Mucosa of stomach (tissue), 1 donor: Measurements from ENCODE around the gene JARID2.

Experiments
- H3K27me3 ChIP-seq: one replicate; pipeline ENCODE4 v1.7.0; 2013; ENCODE audit warnings: mild to moderate bottlenecking, low read length; ENCODE audit not compliant: control insufficient read depth, insufficient read depth
- H3K36me3 ChIP-seq: one replicate; pipeline ENCODE4 v1.7.0; 2013; ENCODE audit warnings: low read length; ENCODE audit not compliant: control insufficient read depth, insufficient read depth
- H3K4me1 ChIP-seq: one replicate; pipeline ENCODE4 v1.7.0; 2013; ENCODE audit warnings: mild to moderate bottlenecking, low read length; ENCODE audit not compliant: control insufficient read depth, insufficient read depth
- H3K4me3 ChIP-seq: one replicate; pipeline ENCODE4 v1.7.0; 2013; ENCODE audit warnings: low read length
- H3K9ac ChIP-seq: one replicate; pipeline ENCODE4 v1.7.0; 2013; ENCODE audit warnings: mild to moderate bottlenecking, low read length, moderate library complexity
- H3K9me3 ChIP-seq: one replicate; pipeline ENCODE4 v1.7.0; 2013; ENCODE audit warnings: mild to moderate bottlenecking, low read length, moderate library complexity; ENCODE audit not compliant: control insufficient read depth
- donor health status: Pancreatic carcinoma.

JARID2 gene

GRCh38 chr6:15372932-15373331 lies 127.1 kb downstream of the JARID2 start:
- no peak overlapping the region for H3K4me3 ChIP-seq
- H3K36me3 ChIP-seq, result no peaks in the 10 kb centered on the region
- H3K9me3 ChIP-seq, result no peaks in the 10 kb centered on the region
- no peaks in the 10 kb centered on the region for H3K27me3 ChIP-seq
- peaks cover 12% of the 10 kb centered on the region for H3K4me1 ChIP-seq
- H3K9ac ChIP-seq, result no peak overlapping the region

- Histone ChIP-seq H3K27me3 (no peaks in the 10 kb centered on the region), H3K9ac (no peak overlapping the region), H3K4me3 (no peak overlapping the region), H3K4me1 (peaks cover 15% of the 10 kb centered on the region), H3K36me3 (no peaks in the 10 kb centered on the region), H3K9me3 (no peaks in the 10 kb centered on the region)
Measured at GRCh38 chr6:15374119-15374518, 128.2 kb downstream of the JARID2 start.

DNA sequence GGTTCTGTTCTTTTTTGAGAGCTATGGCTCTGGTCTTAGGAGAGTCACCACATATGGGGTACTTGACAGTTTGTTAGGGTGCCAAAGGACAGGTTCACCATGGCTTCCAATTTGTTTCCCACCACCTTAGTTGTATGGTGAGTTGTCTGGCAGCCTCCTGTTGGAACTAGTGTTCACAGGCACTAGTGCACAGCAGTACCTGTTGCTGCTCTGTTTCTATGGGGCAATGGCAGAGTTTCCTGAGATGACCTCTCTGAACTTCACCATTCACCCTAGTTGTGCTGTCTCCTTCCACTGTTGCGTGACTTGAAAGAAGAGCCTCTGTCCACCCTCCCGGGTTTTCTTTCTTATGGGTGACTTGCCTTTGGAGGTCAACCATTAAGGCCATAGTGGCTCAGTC lies 129.1 kb downstream of the JARID2 start:
- Histone ChIP-seq H3K9ac (no peak overlapping the region), H3K36me3 (no peaks in the 10 kb centered on the region), H3K9me3 (no peaks in the 10 kb centered on the region), H3K4me1 (peaks cover 18% of the 10 kb centered on the region), H3K4me3 (no peak overlapping the region), H3K27me3 (no peaks in the 10 kb centered on the region)

DNA sequence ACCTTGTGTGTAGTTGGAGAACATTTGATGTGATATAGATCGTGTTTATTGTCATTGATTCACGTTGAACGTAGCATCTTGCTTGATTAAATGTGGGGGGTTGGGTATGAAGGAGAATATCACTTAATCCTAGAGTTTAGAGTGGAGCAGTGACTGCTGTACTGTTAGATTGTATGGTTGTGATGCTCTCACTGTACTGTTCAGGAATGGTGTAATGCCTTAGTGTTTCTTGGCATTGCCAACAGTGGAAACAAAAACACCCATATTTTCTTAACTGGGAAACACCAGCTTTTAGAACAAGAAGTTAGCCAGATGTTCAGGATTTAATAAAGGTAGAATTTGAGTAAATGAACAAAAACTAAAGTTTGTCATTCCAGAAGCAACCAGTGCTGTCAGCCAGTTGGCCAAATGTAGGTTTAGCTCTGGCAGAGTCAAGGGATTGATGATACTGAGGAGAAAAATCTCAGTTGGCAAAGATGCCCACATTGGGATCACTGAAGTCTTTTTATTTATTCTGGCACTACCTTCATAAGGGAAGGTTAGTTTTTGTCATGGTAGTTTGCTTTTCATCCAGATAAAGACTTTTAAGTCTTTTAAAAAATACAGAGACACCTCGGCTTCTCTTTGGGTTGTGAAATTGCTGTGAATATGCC lies 129.9 kb downstream of the JARID2 start:
- Histone ChIP-seq H3K9ac (no peak overlapping the region), H3K9me3 (no peaks in the 10 kb centered on the region), H3K4me3 (no peak overlapping the region), H3K4me1 (peaks cover 18% of the 10 kb centered on the region), H3K36me3 (no peaks in the 10 kb centered on the region), H3K27me3 (no peaks in the 10 kb centered on the region)

GRCh38 chr6:15376900-15377487 lies 131.1 kb downstream of the JARID2 start:
- no peak overlapping the region for H3K4me3 ChIP-seq
- H3K36me3 ChIP-seq, result no peaks in the 10 kb centered on the region
- no peak overlapping the region for H3K9ac ChIP-seq
- peaks cover 18% of the 10 kb centered on the region for H3K4me1 ChIP-seq
- H3K9me3 ChIP-seq, result no peaks in the 10 kb centered on the region
- no peaks in the 10 kb centered on the region for H3K27me3 ChIP-seq

- Histone ChIP-seq H3K4me1 (peaks cover 17% of the 10 kb centered on the region), H3K9ac (no peak overlapping the region), H3K36me3 (no peaks in the 10 kb centered on the region), H3K4me3 (no peak overlapping the region), H3K9me3 (no peaks in the 10 kb centered on the region), H3K27me3 (no peaks in the 10 kb centered on the region)
Measured at GRCh38 chr6:15378272-15378671, 132.4 kb downstream of the JARID2 start.

DNA sequence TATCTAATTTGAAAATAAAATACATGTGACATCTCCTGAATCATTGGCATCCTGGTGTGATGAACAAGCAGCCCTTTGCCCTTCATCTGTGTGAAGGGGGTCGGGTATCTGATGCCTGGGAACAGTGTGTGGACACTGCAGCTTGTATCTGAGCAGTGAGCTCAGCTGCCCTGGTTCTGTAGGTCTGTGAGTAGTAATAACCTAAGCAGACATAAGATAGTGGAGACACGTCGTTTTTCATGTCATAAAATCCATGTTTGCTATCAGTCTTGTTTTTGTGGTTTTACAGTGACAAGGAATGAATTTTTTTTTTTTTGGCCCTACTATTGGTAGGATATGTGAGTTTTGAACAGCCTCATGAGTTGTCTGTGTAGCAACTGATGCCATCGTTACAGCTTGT lies 133.0 kb downstream of the JARID2 start:
- no peak overlapping the region for H3K9ac ChIP-seq
- peaks cover 15% of the 10 kb centered on the region for H3K4me1 ChIP-seq
- no peaks in the 10 kb centered on the region for H3K27me3 ChIP-seq
- H3K4me3 ChIP-seq, result no peak overlapping the region
- H3K36me3 ChIP-seq, result no peaks in the 10 kb centered on the region
- H3K9me3 ChIP-seq, result no peaks in the 10 kb centered on the region

- Histone ChIP-seq H3K4me3 (no peak overlapping the region), H3K27me3 (no peaks in the 10 kb centered on the region), H3K9me3 (no peaks in the 10 kb centered on the region), H3K36me3 (no peaks in the 10 kb centered on the region), H3K9ac (no peak overlapping the region), H3K4me1 (peaks cover 20% of the 10 kb centered on the region)
Measured at GRCh38 chr6:15380351-15380750, 134.5 kb downstream of the JARID2 start.

GRCh38 chr6:15382089-15382488 lies 136.2 kb downstream of the JARID2 start:
- H3K4me1 ChIP-seq, result peaks cover 31% of the 10 kb centered on the region
- H3K27me3 ChIP-seq, result no peaks in the 10 kb centered on the region
- no peak overlapping the region for H3K4me3 ChIP-seq
- no peaks in the 10 kb centered on the region for H3K9me3 ChIP-seq
- H3K9ac ChIP-seq, result no peak overlapping the region
- no peaks in the 10 kb centered on the region for H3K36me3 ChIP-seq

- Histone ChIP-seq H3K36me3 (no peaks in the 10 kb centered on the region), H3K4me1 (peaks cover 28% of the 10 kb centered on the region), H3K9ac (no peak overlapping the region), H3K27me3 (no peaks in the 10 kb centered on the region), H3K4me3 (no peak overlapping the region), H3K9me3 (no peaks in the 10 kb centered on the region)
Measured at GRCh38 chr6:15382712-15383111, 136.8 kb downstream of the JARID2 start.

DNA sequence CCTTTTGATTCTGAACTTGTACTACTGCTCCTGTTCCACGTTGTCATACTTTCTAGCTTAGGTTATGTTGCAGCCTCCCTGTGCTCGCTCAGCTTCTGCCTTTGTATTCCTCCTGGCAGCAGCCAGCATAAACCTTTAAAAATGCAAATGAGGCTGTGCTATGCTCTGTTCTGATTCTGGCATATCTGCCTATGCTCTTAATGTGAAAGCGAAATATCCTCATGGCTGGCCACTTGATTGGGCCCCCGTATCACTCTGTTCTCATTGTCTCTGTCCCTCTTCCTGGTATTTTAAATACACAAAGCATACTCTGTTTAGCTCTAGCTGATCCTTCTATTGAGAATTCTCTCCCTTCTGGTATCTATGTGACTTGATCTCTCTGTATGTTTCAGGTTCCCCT lies 139.0 kb downstream of the JARID2 start:
- no peak overlapping the region for H3K4me3 ChIP-seq
- no peak overlapping the region for H3K9ac ChIP-seq
- peaks cover 30% of the 10 kb centered on the region for H3K4me1 ChIP-seq
- no peaks in the 10 kb centered on the region for H3K9me3 ChIP-seq
- H3K36me3 ChIP-seq, result no peaks in the 10 kb centered on the region
- no peaks in the 10 kb centered on the region for H3K27me3 ChIP-seq

DNA sequence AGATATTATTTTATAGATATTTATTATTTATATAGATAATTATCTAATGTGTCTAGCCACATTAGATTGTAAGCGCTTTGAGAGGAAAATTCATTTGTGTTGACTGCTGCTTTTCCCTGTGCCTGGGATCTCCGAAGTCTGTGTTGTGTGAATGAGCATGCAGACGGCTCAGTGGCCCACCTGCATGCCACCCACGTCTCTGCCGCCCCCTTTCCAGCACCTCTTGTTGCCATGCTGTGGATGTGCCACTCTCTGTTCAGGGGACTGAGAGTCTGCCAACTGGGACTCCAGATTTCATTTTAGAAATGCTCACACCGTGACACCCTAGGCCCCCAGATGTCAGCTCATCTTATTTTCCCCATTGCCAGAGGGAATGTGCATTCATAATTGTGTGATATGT lies 139.7 kb downstream of the JARID2 start:
- H3K4me3 ChIP-seq, result no peak overlapping the region
- H3K9ac ChIP-seq, result no peak overlapping the region
- H3K9me3 ChIP-seq, result no peaks in the 10 kb centered on the region
- H3K36me3 ChIP-seq, result no peaks in the 10 kb centered on the region
- H3K27me3 ChIP-seq, result no peaks in the 10 kb centered on the region
- peaks cover 36% of the 10 kb centered on the region for H3K4me1 ChIP-seq
